VCaP (cell line): ENCODE data around the gene THBS3.

Source experiments
- H3K27ac ChIP-seq: fragments of 450-650 bp; 2 replicates; pipeline ENCODE4 v1.5.1; 2017
- TF ChIP-seq, protein P1 (sequence below): fragments of 450-650 bp; conservative IDR thresholded peaks from 2 replicates; pipeline ENCODE4 v1.5.1; 2017; ENCODE audit warnings: mild to moderate bottlenecking, moderate library complexity

The THBS3 gene

DNA sequence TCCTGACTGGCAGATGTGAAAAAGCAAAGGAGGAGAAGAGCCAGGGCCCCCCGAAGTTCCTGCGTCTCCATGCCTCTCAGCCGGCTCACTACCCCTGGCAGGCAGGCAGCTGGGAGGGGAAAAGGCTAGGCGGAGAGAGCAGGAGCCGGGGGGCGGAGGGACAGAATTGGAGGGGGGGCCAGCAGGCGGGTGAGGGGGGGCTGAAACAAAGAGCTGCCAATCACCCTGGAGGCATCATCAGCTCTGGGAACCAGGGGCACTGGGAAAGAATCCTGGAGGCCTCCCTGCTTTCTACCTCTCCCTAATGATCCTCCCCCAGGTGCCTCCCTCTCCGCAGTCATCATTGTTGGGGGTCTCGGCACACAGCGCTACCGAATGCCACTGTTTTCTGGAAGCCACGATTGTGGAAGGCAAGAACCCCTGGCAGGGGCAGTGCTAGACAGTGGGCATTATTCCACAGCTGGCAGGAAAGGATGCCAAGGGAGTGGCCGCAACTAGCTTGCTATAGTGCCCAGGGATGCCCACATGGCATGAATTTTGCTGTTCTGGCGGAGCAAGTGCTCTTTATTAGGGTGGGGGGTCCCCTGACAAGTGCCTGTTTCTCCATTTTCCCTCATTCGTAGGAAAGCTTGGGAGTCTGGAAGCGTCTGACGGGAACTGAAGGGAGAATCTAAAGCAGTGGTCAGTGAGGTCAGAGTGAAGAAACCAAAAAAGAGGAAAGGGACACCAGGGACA, at the start of gene THBS3:
Gene THBS3, minus strand, starts transcription at position 92 of the 735 bp plus-strand sequence. Its CDS starts 21 bp downstream, at position 71.
- TF ChIP-seq, protein P1, sequence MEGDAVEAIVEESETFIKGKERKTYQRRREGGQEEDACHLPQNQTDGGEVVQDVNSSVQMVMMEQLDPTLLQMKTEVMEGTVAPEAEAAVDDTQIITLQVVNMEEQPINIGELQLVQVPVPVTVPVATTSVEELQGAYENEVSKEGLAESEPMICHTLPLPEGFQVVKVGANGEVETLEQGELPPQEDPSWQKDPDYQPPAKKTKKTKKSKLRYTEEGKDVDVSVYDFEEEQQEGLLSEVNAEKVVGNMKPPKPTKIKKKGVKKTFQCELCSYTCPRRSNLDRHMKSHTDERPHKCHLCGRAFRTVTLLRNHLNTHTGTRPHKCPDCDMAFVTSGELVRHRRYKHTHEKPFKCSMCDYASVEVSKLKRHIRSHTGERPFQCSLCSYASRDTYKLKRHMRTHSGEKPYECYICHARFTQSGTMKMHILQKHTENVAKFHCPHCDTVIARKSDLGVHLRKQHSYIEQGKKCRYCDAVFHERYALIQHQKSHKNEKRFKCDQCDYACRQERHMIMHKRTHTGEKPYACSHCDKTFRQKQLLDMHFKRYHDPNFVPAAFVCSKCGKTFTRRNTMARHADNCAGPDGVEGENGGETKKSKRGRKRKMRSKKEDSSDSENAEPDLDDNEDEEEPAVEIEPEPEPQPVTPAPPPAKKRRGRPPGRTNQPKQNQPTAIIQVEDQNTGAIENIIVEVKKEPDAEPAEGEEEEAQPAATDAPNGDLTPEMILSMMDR = no peak
- peak within 1 kb of the TSS; percentile 87 for H3K27ac ChIP-seq

DNA sequence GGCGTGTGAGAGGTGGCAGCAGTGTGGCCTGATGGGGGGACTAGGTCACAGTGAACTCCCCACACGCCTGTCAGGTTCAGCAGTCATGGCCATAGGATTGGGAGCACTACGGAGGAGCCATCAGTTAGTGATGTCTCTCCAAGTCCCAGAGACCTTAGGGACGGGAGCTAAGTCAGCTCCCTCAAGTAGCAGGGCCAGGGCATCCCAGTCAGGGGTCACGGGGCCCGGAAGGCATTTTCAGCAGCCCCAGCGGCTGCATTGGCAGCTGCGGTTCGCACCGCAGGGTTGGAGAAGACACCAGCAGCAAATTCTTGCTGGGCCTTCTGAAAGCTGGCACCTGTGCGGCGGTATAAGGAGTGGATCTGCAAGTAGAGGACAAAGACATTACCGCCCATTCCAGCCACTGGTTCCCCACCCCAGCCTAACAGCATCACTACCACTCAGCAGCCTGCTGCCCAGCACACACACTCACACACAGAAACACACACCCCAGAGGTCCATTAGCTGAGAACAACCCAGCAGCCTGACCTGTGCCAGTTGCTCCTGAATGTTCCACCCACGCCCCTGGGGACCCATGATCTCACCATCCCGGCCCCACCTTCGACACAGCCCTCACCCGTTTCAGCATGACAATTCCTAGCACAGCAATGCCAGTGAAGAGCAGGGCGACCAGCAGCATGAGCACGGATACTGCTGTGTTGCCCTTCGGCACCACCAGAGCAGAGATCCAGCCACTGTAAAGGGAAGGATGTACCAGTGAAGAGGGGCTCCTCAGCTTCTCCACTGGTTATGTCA, 48.6 kb upstream of the THBS3 start:
- TF ChIP-seq, protein P1 = no peak
- H3K27ac ChIP-seq = peak overlapping the region; percentile 87

DNA sequence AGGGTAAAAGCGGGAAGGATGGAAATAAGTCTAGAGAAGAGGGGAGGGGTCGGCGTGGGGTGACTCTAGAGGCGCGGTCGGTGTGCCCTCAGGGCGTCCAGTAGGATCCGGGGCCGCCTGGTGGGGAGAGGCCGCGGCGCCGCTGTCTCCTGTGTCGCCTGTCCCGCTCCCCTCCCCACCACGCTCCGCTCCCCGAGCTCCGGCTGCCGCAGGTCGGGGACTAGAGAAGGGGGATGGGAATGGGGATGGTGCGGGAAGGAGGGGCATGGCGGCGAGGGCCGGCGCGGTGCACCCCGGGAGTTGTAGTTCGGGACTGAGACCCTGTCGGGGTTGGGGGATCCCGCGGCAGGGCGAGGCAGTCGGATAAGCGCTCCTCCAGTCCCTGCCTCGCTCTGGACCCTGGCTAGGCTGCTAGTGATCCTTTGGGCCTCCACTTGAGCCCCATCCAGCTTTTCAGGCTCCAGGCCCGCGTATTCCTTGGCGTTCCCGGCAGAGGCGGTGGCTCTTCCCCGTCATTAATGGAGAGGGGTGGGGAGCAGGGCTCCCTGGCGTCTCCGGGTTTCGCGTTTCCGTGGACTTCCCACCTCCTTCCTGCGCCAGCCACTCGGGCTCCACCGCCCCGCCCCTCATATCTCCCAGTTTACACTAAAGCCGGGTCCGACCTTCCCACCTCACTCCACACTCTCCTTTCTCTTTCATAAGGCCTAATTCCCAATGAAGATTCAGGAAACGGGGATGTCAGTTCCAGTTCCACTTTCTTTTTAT, 47.7 kb upstream of the THBS3 start, which contains the start of gene ENTREP3:
Gene ENTREP3, minus strand, starts transcription at position 241 of the 765 bp plus-strand sequence. CDS start 606 bp downstream, outside the sequence.
- peak within 1 kb of the TSS; percentile 87 for H3K27ac ChIP-seq

DNA sequence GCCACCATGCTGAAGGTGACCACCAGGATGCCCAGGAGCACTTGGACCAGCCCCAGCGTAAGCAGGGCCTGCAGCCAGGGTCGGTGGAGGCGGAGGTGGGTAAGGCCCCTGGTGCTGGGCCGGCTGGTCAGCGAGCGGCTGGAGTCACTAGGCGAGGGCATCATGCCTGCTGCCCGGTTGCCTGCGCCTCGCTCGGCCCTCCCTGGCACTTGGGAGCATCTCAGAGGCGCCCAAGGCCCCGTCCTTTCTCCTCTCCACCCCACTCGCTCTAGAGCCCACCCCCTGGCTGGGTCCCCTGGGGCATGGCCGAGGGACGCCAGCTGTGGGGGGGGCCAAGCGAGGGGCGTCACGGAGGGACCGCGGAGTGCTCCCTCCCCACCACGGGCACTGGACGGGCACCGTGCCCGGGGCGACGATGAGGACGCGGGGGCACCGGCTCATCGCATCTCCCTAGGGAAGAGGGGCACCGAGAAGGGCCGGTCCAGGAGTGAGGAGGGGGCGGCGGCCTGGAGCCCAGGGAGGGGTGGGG, 47.1 kb upstream of the THBS3 start:
- peak overlapping the region; percentile 87 for H3K27ac ChIP-seq
- TF ChIP-seq, protein P1 = no peak

More for the DNA sequence above, 47.7 kb upstream of the THBS3 start, which contains the start of gene ENTREP3:
- TF ChIP-seq, protein P1 = 0 out of 2 replicates have a peak, but pooled peaks have one; percentile 5

DNA sequence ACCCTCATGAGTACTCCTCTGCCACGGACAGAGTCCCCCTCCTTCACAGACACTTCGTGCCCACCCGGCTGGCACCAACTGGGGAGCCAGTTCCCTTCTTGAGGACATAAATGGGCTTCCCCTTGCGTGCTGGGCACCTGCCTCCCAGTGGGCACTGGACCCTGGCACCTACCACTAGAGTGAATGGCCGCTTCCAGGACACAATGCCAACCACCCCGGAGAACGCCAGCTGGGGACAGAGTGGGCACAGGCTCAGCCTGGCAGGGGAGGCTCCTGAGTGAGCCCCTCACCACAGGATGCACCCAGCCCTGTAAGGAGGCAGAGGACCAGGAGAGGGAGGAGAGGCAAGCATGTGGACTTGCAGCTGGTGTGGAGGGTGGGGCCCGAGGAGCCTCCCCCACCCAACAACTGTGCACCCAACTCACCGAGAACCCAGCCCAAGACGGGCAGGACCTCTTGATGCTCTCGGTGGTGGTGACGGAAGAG, 46.6 kb upstream of the THBS3 start:
- H3K27ac ChIP-seq = peak overlapping the region; percentile 87
- TF ChIP-seq, protein P1 = no peak

GRCh38 chr1:155253797-155254196, 46.1 kb upstream of the THBS3 start:
- peak overlapping the region; percentile 87 for H3K27ac ChIP-seq
- TF ChIP-seq, protein P1 = no peak
